Duodenal mucosa (tissue), 2 donors: Measurements from ENCODE around the gene SYCP2.
A peak's percentile ranks its signal among the peaks of the same experiment; 100 is the strongest.

Experiments
- H3K27ac ChIP-seq: one replicate; pipeline ENCODE4 v1.7.0; 2013; ENCODE audit warnings: low read depth, low read length
- H3K27me3 ChIP-seq, 2 donors: one replicate each; pipeline ENCODE4 v1.7.0; 2013; ENCODE audit warnings: low read length in 2 of 2, control low read depth in 1 of 2; ENCODE audit not compliant: insufficient read depth in 2 of 2, control insufficient read depth in 1 of 2
- H3K36me3 ChIP-seq, 2 donors: one replicate each; pipeline ENCODE4 v1.7.0; 2013; ENCODE audit warnings: low read length in 2 of 2, control low read depth in 1 of 2; ENCODE audit not compliant: insufficient read depth in 2 of 2, control insufficient read depth in 1 of 2
- H3K4me1 ChIP-seq, 2 donors: one replicate each; pipeline ENCODE4 v1.7.0; 2013; ENCODE audit warnings: low read length in 2 of 2, control low read depth in 1 of 2; ENCODE audit not compliant: insufficient read depth in 2 of 2, control insufficient read depth in 1 of 2
- H3K4me3 ChIP-seq, 2 donors: one replicate each; pipeline ENCODE4 v1.7.0; 2013; ENCODE audit warnings: low read length in 2 of 2, low read depth in 1 of 2
- H3K9ac ChIP-seq, 2 donors: one replicate each; pipeline ENCODE4 v1.7.0; 2013; ENCODE audit warnings: low read length in 2 of 2, low read depth in 1 of 2
- H3K9me3 ChIP-seq, 2 donors: one replicate each; pipeline ENCODE4 v1.7.0; 2013; ENCODE audit warnings: low read length in 2 of 2, control low read depth in 1 of 2; ENCODE audit not compliant: control insufficient read depth in 1 of 2

The SYCP2 gene

DNA sequence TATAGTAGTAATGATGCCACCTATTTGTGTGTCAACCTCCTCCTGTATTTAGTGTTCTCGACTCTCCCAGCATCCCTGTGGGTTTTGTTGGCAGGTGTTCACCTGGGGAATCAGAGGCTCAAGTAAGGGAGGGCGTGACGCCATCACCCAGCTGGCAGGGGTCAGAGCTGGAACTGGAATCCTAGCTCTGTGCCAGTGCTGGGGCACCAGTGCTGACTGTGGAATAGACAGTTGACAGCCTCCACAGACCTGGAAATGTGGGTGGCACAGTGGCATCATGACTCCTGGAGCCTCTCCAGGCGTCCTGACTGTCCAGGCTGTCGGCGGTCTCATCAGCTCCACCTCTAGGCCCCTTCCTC, 102.8 kb downstream of the SYCP2 start:
- Histone ChIP-seq H3K4me1 (peaks cover 18 to 24% of the 10 kb centered on the region in 2 donors), H3K9me3 (no peaks in the 10 kb centered on the region), H3K27ac (no peak overlapping the region), H3K4me3 (no peak overlapping the region), H3K27me3 (no peaks in the 10 kb centered on the region), H3K36me3 (no peaks in the 10 kb centered on the region), H3K9ac (no peak overlapping the region)

DNA sequence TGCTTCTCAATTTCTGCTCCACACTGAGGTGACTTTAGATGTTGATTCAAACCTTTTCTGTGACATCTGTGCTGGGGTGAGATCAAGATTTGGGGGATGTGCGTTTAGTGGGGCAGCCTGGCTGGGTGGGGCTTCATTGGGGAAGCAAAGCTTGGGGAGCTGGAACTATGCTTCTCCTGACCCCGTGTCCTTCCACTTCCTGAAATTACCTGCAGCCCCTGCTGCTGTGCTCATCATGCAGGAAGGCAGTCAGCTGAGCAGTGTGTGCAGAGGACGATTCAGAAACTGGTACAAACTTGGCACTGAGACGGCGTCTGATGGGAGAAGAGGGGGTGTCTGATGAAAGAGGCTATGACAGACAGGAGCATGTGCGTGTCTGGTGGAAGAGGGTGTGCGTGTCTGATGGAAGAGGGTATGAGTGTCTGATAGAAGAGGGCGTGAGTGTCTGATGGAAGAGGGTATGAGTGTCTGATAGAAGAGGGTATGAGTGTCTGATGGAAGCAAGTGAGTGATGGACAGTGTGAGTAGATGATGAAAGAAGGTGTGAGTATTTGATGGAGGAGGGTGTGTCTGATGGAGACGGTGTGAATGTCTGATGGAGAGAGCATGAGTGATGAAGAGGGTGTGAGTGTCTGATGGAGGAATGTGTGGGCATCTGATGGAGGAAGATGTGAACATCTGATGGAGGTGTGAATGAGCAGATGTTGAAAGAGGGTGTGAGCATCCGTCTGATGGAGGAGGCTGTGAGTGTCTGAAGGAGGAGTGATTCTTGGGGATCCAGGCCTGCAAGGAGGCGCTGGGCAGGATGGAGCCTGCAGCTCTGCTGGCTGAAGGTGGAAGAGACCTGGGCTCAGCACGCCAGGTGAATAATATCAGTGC, 103.4 kb downstream of the SYCP2 start:
- Histone ChIP-seq H3K36me3 (no peaks in the 10 kb centered on the region), H3K4me1 (peaks cover 19 to 24% of the 10 kb centered on the region in 2 donors), H3K9me3 (no peaks in the 10 kb centered on the region), H3K9ac (no peak overlapping the region), H3K27me3 (no peaks in the 10 kb centered on the region), H3K27ac (no peak overlapping the region), H3K4me3 (no peak overlapping the region)

DNA sequence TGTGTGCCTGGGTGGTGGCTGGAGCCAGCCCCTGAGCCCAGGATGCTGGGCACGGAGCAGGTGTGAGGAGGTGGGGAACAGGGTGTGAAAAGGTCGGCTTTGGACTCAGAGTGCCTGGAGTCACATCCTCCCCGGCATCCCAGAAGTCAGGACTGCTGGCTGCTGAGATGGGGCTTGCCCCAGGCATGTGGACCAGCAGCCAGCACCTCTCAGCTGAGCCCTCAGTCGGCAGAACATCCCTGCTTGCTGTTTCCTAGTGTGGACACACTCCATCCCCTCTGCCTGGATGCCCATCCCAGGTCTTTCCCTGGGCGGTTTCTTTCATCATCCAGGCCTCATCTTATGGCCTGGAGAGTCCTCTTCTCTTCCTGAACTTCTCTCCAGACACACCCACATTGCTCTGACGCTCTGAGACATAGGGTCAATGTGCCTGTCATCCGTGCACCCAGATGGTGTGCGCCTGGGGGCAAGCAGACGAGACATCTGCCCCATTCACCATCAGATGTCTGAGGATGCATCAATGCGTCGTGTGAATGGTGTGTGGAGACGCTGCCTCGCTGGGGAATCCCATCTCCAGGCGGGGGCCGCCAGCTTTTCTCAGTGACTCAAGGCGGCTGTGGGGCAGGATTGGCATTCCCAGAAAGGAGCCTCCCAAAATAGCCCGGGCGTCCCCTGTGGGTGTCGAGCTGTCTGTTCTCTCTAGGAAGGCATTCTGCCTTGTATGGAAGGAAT, 104.2 kb downstream of the SYCP2 start:
- no peak overlapping the region for H3K9ac ChIP-seq
- H3K4me3 ChIP-seq: no peak overlapping the region
- peaks cover 24 to 25% of the 10 kb centered on the region in 2 donors for H3K4me1 ChIP-seq
- no peak overlapping the region for H3K27ac ChIP-seq
- no peaks in the 10 kb centered on the region for H3K27me3 ChIP-seq
- no peaks in the 10 kb centered on the region for H3K9me3 ChIP-seq
- H3K36me3 ChIP-seq: no peaks in the 10 kb centered on the region

- Histone ChIP-seq H3K9ac (no peak overlapping the region), H3K4me1 (peaks cover 24 to 25% of the 10 kb centered on the region in 2 donors), H3K4me3 (no peak overlapping the region), H3K36me3 (no peaks in the 10 kb centered on the region), H3K27me3 (no peaks in the 10 kb centered on the region), H3K9me3 (no peaks in the 10 kb centered on the region), H3K27ac (no peak overlapping the region)
Observed at GRCh38 chr20:59828125-59829053, 105.0 kb downstream of the SYCP2 start.

DNA sequence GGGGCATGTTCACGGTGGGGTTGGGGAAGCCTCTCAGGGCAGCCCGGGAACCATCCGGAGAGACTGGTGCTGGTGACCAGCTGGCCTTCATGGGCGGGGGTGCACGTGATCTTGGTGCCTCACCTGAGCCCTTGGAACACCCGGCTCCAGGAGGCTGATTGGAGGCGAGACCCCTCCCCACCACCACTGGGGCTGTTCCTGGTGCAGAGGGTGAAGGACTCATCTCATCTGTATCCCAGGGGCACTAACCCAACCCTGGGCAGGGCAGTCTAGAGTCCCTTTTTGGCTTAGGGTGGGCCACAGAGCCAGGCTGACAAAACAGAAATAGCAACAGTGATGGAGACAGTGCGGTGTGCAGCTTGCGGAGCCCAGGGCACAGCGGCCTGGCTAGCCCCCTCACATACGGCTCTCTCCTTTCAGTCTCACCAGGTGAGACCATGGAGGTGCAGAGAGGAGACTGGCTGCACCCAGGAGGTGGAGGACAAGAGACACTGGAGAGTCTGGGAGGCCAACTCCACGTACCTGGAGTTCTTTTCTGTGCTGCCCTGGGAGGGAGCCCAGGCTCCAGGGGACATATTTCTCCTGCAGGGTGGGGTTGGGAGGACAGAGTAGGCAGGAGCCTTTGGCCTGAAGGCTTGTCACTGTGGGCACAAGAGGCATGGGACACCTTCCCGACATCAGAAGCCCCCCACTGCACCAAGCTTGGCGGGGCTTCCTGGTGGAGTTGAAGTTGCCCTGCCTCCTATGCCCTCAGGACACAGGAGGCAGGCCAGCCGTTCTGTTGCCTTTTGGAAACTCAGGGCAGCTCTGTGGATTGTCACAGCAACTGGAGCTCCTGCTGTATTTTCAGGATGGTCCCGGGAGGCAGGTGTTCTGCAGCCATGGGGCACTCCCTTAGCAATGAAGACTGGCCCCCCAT, 106.0 kb downstream of the SYCP2 start:
- Histone ChIP-seq H3K9me3 (no peaks in the 10 kb centered on the region), H3K4me1 (peaks cover 24 to 25% of the 10 kb centered on the region in 2 donors), H3K27ac (peak overlapping the region; percentile 39), H3K4me3 (peak overlapping the region in 1 of 2 donors; percentile 6), H3K27me3 (no peaks in the 10 kb centered on the region), H3K9ac (no peak overlapping the region), H3K36me3 (no peaks in the 10 kb centered on the region)

GRCh38 chr20:59825944-59826759, 107.3 kb downstream of the SYCP2 start:
- no peak overlapping the region for H3K4me3 ChIP-seq
- peak overlapping the region in 1 of 2 donors; percentile 35 for H3K9ac ChIP-seq
- H3K27ac ChIP-seq: peak overlapping the region; percentile 39
- H3K4me1 ChIP-seq: peaks cover 24 to 25% of the 10 kb centered on the region in 2 donors
- H3K36me3 ChIP-seq: no peaks in the 10 kb centered on the region
- H3K27me3 ChIP-seq: no peaks in the 10 kb centered on the region
- no peaks in the 10 kb centered on the region for H3K9me3 ChIP-seq

DNA sequence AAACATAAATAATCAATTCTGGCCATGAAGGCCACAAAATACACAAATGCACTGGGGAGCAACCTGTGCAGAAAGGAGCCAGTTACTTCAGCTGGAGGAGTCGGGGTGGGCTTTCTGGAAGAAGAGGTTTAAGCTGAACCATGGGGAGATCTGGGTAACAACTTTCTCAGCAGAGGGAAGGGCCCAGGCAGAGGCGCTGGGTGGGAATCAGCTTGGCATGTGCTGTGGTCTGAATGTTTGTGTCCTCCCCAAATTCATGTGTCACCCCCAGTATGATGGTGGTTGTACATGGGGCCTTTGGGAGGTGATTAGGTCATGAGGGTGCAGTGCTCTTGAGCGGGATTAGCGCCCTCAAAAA, 107.9 kb downstream of the SYCP2 start:
- no peaks in the 10 kb centered on the region for H3K9me3 ChIP-seq
- H3K36me3 ChIP-seq: no peaks in the 10 kb centered on the region
- no peak overlapping the region for H3K9ac ChIP-seq
- no peak overlapping the region for H3K4me3 ChIP-seq
- peaks cover 24 to 30% of the 10 kb centered on the region in 2 donors for H3K4me1 ChIP-seq
- no peaks in the 10 kb centered on the region for H3K27me3 ChIP-seq
- no peak overlapping the region for H3K27ac ChIP-seq

DNA sequence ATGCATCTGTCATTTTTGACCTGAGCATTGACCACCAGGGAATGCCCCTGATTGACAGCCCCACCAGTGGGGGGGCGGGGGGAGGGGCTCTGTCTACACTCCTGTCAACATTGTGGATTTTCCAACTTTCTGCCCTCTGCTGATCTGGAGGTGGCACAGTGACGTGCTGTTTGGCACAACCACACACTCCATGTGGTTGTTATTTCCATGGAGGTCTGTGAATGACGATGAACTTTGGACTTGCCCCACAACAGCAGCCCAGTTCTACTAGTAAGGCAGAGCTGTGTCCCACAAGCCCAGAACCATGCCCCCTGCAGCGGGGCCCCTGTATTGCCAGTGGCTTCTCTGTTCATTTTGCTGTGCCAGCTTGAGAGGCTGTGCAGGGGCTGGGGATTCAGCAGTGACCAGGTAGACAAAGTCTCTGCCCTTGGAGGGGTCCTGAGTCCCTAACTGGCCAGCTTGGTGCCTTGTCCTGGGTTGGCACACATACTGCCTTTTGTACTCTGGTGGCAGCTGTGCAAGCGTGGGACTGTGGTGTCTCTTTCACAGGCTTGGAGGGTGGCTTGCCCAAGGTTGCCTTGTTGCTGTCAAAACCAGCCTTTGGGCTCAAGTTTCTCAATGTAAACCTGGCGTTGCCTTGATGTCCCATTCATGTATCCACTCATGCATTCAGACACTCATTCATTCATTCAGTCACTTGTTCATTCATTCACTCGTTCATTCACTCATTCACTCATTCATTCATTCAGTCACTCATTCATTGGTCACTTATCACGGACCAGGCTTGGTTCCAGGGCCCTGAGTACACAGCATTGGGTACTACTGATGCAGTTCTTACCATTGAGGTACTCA, 108.5 kb downstream of the SYCP2 start:
- Histone ChIP-seq H3K9ac (no peak overlapping the region), H3K27ac (no peak overlapping the region), H3K9me3 (no peaks in the 10 kb centered on the region), H3K4me3 (no peak overlapping the region), H3K27me3 (no peaks in the 10 kb centered on the region), H3K4me1 (peaks cover 24 to 30% of the 10 kb centered on the region in 2 donors), H3K36me3 (no peaks in the 10 kb centered on the region)
